Kidney (tissue), 14 donors: ENCODE results near the gene HIPK2. TPM values are rescaled to one million over a fixed set of nuclear protein-coding genes. Genes with fewer than 3 reads are reported as not detected.
A peak's percentile ranks its signal among the peaks of the same experiment; 100 is the strongest.

Experiments used
- DNase-seq, 5 donors: peaks; one replicate each; pipeline ENCODE4 v3.0.0-alpha.2; 2013 to 2020
- FAIRE-seq: peaks from 2 replicates; lab custom pipeline; 2012; peaks lifted over from hg19 to GRCh38; lab: Jason Lieb, UNC
- H3K27ac ChIP-seq, 2 donors: one replicate each; pipeline ENCODE4 v1.7.0; 2013; ENCODE audit warnings: low read depth in 2 of 2, low read length in 2 of 2, inconsistent platforms in 1 of 2
- H3K27me3 ChIP-seq: one replicate; pipeline ENCODE4 v1.7.1; 2013; ENCODE audit warnings: low read length, inconsistent platforms; ENCODE audit not compliant: control insufficient read depth, insufficient read depth
- H3K36me3 ChIP-seq, 3 donors: one replicate each; pipeline versions ENCODE4 v1.7.0 to v1.7.1; 2013; ENCODE audit warnings: low read length in 3 of 3, control low read depth in 1 of 3, inconsistent platforms in 1 of 3; ENCODE audit not compliant: insufficient read depth in 3 of 3, control insufficient read depth in 2 of 3
- H3K4me1 ChIP-seq, 3 donors: one replicate each; pipeline versions ENCODE4 v1.7.0 to v1.7.1; 2013; ENCODE audit warnings: low read length in 3 of 3, inconsistent platforms in 1 of 3, low read depth in 1 of 3; ENCODE audit not compliant: control insufficient read depth in 2 of 3, insufficient read depth in 2 of 3
- H3K4me3 ChIP-seq, 3 donors: one replicate each; pipeline versions ENCODE4 v1.7.0 to v1.8.1; 2013; ENCODE audit warnings: low read length in 3 of 3, control low read depth in 1 of 3, inconsistent platforms in 1 of 3
- H3K9ac ChIP-seq, 3 donors: one replicate each; pipeline versions ENCODE4 v1.7.0 to v1.7.1; 2013; ENCODE audit warnings: low read length in 3 of 3, control low read depth in 1 of 3, inconsistent platforms in 1 of 3
- H3K9me3 ChIP-seq, 3 donors: one replicate each; pipeline versions ENCODE4 v1.7.0 to v1.7.1; 2013; ENCODE audit warnings: low read length in 3 of 3, control low read depth in 1 of 3, inconsistent platforms in 1 of 3; ENCODE audit not compliant: control insufficient read depth in 2 of 3, insufficient read depth in 1 of 3
- intact Hi-C: fragments of 100-400 bp; cut with DNase I; formaldehyde crosslinking; loops from one replicate; pipeline ENCODE4 v1.11.1; 2022
- polyA plus RNA-seq: library from polyadenylated mRNA; stranded (reverse); fragments of 350-450 nt; fragmentation: Illumina TruSeq; extraction: RNeasy Lipid Tissue Mini Kit (QIAGEN cat#74804); gene quantifications from one replicate; pipeline ENCODE4 v1.2.3, GENCODE V29; 2014; ENCODE audit warnings: low read depth, low replicate concordance; ENCODE audit not compliant: insufficient read depth
- total RNA-seq: library from RNA; stranded (reverse); fragmentation: NEBNext Ultra II Directional; extraction: Animal tissue kit (Norgen Biotek cat#: 25700); gene quantifications from one replicate; pipeline ENCODE4 v1.2.1, GENCODE V29; 2021
- TF ChIP-seq, protein P1 (sequence below): IDR thresholded peaks from 3 replicates; pipeline ENCODE4 v1.5.1; 2012; ENCODE audit warnings: mild to moderate bottlenecking, moderate library complexity, borderline replicate concordance; ENCODE audit not compliant: insufficient read depth; ENCODE audit errors: extremely low read depth
- donor health status: control.
- donor health status: control.
- donor health status: control.
- donor health status: control.
- donor health status: control.
- donor health status: DM: yes; HTN: yes; CAD: no.
- donor health status: Normal renal cell carcinoma (clear cell type).

Gene HIPK2
- total and polyA plus RNA-seq, 2 donors from 2014 or later = 9.6 to 153 TPM

DNA sequence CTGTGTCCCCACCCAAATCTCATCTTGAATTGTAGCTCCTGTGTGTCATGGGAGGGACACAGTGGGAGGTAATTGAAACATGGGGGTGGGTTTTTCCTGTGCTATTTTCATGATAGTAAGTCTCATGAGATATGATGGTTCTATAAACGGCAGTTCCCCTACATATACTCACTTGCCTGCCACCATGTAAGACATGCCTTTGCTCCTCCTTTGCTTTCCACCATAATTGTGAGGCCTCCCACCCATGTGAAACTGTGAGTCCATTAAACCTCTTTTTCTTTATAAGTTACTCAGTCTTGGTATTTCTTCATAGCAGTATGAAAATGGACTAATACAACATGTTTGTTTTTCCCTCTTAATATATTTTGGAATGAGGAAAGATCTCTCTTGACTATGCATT, 26.8 kb upstream of the HIPK2 start:
- intact Hi-C loops = no loop called here
- Histone ChIP-seq H3K9me3 (no peaks in the 10 kb centered on the region), H3K27ac (no peak overlapping the region), H3K4me3 (no peak overlapping the region), H3K27me3 (no peaks in the 10 kb centered on the region), H3K4me1 (peaks cover 0 to 4% (median 0%) of the 10 kb centered on the region in 3 donors), H3K9ac (no peak overlapping the region), H3K36me3 (no peaks in the 10 kb centered on the region)
- no peak for DNase-seq
- TF ChIP-seq, protein P1, sequence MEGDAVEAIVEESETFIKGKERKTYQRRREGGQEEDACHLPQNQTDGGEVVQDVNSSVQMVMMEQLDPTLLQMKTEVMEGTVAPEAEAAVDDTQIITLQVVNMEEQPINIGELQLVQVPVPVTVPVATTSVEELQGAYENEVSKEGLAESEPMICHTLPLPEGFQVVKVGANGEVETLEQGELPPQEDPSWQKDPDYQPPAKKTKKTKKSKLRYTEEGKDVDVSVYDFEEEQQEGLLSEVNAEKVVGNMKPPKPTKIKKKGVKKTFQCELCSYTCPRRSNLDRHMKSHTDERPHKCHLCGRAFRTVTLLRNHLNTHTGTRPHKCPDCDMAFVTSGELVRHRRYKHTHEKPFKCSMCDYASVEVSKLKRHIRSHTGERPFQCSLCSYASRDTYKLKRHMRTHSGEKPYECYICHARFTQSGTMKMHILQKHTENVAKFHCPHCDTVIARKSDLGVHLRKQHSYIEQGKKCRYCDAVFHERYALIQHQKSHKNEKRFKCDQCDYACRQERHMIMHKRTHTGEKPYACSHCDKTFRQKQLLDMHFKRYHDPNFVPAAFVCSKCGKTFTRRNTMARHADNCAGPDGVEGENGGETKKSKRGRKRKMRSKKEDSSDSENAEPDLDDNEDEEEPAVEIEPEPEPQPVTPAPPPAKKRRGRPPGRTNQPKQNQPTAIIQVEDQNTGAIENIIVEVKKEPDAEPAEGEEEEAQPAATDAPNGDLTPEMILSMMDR = no peak
- FAIRE-seq = no peak

GRCh38 chr7:139799586-139799985, 21.8 kb upstream of the HIPK2 start:
- DNase-seq (no peak), FAIRE-seq (no peak)
- H3K27me3 ChIP-seq = no peaks in the 10 kb centered on the region

GRCh38 chr7:139798892-139799291, 21.1 kb upstream of the HIPK2 start:
- Histone ChIP-seq H3K27ac (no peak overlapping the region), H3K36me3 (no peaks in the 10 kb centered on the region), H3K4me3 (no peak overlapping the region), H3K9ac (no peak overlapping the region), H3K9me3 (no peaks in the 10 kb centered on the region), H3K4me1 (peaks cover 0 to 4% (median 0%) of the 10 kb centered on the region in 3 donors), H3K27me3 (no peaks in the 10 kb centered on the region)
- DNase-seq (no peak), FAIRE-seq (no peak)
- intact Hi-C loops = no loop called here
- TF ChIP-seq, protein P1 = no peak

More at GRCh38 chr7:139799586-139799985, 21.8 kb upstream of the HIPK2 start:
- intact Hi-C loops = no loop called here
- H3K9me3 ChIP-seq = no peaks in the 10 kb centered on the region
- H3K4me3 ChIP-seq = no peak overlapping the region
- H3K9ac ChIP-seq = no peak overlapping the region
- H3K27ac ChIP-seq = no peak overlapping the region
- TF ChIP-seq, protein P1 = no peak
- no peaks in the 10 kb centered on the region for H3K36me3 ChIP-seq
- H3K4me1 ChIP-seq = peaks cover 0 to 4% (median 0%) of the 10 kb centered on the region in 3 donors

DNA sequence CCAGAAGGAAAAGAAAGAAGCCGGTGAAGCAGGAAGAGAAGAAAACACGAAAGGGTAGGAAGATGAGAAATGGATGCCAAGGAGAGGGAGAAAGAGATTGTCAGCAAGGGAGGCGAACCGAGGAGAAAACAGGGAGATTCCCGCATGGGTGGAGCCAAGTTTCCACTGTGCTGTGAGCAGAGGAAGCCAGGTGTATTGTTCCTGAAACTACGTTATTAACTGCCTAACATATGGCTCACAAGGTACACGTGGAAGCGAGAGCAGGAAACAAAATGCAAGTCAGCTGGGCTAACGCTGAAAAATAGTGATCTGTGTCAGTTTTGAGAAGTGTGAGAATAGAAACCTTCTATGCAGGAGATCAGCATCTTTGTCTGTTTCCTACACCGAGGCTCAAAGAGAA, 20.4 kb upstream of the HIPK2 start:
- Histone ChIP-seq H3K4me1 (peaks cover 0 to 4% (median 0%) of the 10 kb centered on the region in 3 donors), H3K36me3 (no peaks in the 10 kb centered on the region), H3K4me3 (no peak overlapping the region), H3K27ac (no peak overlapping the region), H3K9ac (no peak overlapping the region), H3K9me3 (no peaks in the 10 kb centered on the region), H3K27me3 (no peaks in the 10 kb centered on the region)
- TF ChIP-seq, protein P1 = no peak
- DNase-seq (peak in 2 of 5 donors; percentile 44 to 52), FAIRE-seq (no peak)
- intact Hi-C loops = no loop called here
